Stimulated activated CD8-positive, alpha-beta memory T cell treated with anti-CD3 and anti-CD28 coated beads, Interleukin-7, amount 100 ng/mL, for 4 hours (primary cell): ENCODE data around the gene SMURF2.

Source experiments
- DNase-seq, 2 donors: peaks; one replicate each; pipeline ENCODE4 v3.0.0-alpha.2; 2020; ENCODE audit warnings: low read depth in 2 of 2

SMURF2 gene

GRCh38 chr17:64538508-64539130 is 123.5 kb downstream of the SMURF2 start:
- no peak for DNase-seq

GRCh38 chr17:64537488-64537887 is 124.6 kb downstream of the SMURF2 start:
- DNase-seq = no peak

GRCh38 chr17:64536913-64537312 is 125.2 kb downstream of the SMURF2 start:
- DNase-seq = no peak

- DNase-seq = no peak
Observed at GRCh38 chr17:64535357-64535756, 126.8 kb downstream of the SMURF2 start.

- DNase-seq = no peak
Observed at GRCh38 chr17:64534187-64534586, 127.9 kb downstream of the SMURF2 start.

- no peak for DNase-seq
Observed at GRCh38 chr17:64533784-64534183, 128.3 kb downstream of the SMURF2 start.

- no peak for DNase-seq
Observed at GRCh38 chr17:64532409-64532808, 129.7 kb downstream of the SMURF2 start.

GRCh38 chr17:64531955-64532371 is 130.1 kb downstream of the SMURF2 start:
- DNase-seq = no peak

GRCh38 chr17:64529221-64529620 is 132.9 kb downstream of the SMURF2 start:
- no peak for DNase-seq

GRCh38 chr17:64527914-64528313 is 134.2 kb downstream of the SMURF2 start:
- DNase-seq = no peak

- DNase-seq = no peak
Observed at GRCh38 chr17:64520359-64520758, 141.7 kb downstream of the SMURF2 start.

- DNase-seq = no peak
Observed at GRCh38 chr17:64519601-64520000, 142.5 kb downstream of the SMURF2 start.

- no peak for DNase-seq
Observed at GRCh38 chr17:64515829-64516228, 146.3 kb downstream of the SMURF2 start.

GRCh38 chr17:64515419-64515818 is 146.7 kb downstream of the SMURF2 start:
- no peak for DNase-seq

GRCh38 chr17:64509179-64509578 is 152.9 kb downstream of the SMURF2 start:
- no peak for DNase-seq

- DNase-seq = no peak
Observed at GRCh38 chr17:64508683-64509082, 153.4 kb downstream of the SMURF2 start.

- DNase-seq = no peak
Observed at GRCh38 chr17:64507413-64507782, 154.7 kb downstream of the SMURF2 start.

- DNase-seq = peak in 1 of 2 donors; percentile 94
Observed at GRCh38 chr17:64506576-64507412, 155.3 kb downstream of the SMURF2 start, which contains the start of gene CEP95. Gene CEP95, plus strand, starts transcription at chr17:64506977. Its CDS starts 121 bp downstream, at chr17:64507098.

- DNase-seq = peak; percentile 96 to 97
Observed at GRCh38 chr17:64506201-64506575, 155.9 kb downstream of the SMURF2 start, which contains the start of gene DDX5. Gene DDX5, minus strand, starts transcription at chr17:64506289. Its CDS starts 170 bp downstream, at chr17:64506119.

- peak; percentile 72 to 81 for DNase-seq
Observed at GRCh38 chr17:64505340-64506200, 156.5 kb downstream of the SMURF2 start.

GRCh38 chr17:64504769-64505339 is 157.3 kb downstream of the SMURF2 start:
- no peak for DNase-seq
